ENCODE results near the gene METTL23. TPM values are rescaled to one million over a fixed set of nuclear protein-coding genes. Genes with fewer than 3 reads are reported as not detected.

The METTL23 gene
- total and polyA plus RNA-seq, 2 of the 8 experiments (the other 6 are each of a cell fraction or from before 2014, with no cell fraction given), result 36.1 to 60.2 TPM

DNA sequence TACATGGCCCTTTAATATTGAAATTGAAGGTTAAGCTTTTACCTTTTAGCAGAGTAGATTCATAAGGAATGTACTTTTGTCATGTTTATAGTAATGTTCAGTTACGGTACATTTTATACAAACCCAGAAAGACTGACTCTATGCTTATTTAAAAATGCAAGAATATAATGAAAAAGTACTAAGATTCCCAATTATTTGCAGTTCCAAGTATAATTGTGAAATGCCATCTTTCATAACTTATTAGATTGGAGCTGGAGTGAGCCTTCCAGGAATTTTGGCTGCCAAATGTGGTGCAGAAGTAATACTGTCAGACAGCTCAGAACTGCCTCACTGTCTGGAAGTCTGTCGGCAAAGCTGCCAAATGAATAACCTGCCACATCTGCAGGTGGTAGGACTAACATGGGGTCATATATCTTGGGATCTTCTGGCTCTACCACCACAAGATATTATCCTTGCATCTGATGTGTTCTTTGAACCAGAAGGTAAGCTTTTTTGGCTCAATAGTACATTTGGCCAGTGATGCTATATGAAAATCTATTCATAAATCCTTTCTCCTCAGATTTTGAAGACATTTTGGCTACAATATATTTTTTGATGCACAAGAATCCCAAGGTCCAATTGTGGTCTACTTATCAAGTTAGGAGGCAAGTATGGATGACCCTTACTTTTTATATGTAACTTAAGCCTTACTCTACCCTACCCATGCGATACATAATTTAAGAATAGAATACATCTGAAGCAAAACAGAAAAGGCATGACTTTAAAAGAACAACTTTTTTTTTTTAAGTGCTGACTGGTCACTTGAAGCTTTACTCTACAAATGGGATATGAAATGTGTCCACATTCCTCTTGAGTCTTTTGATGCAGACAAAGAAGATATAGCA is 6.3 kb downstream of the METTL23 start:
- Histone ChIP-seq H3K23me2 (ENCODE audit: low read depth, low read length) (peaks cover 5% of the 10 kb centered on the region; the same call in 1 of the 2 replicates), H4K5ac (ENCODE audit: insufficient read length, low read depth, low read length) (no peak overlapping the region), H2BK12ac (ENCODE audit: low read depth, low read length) (no peak overlapping the region), H3K4me3 (ENCODE audit: extremely low read depth in 1 of 4, insufficient read depth in 2 of 4, low read depth in 3 of 4, low read length in 4 of 4) (peak overlapping the region in 1 of 4 experiments; percentile 99; a peak in 2 of 8 replicates), H2BK20ac (ENCODE audit: low read length) (no peak overlapping the region), H3K27me3 (replicated peaks in 1 of 4; ENCODE audit: control insufficient read depth in 3 of 4, extremely low read depth in 1 of 4, insufficient read depth in 3 of 4, low read length in 3 of 4) (no peaks in the 10 kb centered on the region), H3K27ac (ENCODE audit: low read depth, low read length) (no peak overlapping the region), H2BK120ac (replicated peaks; ENCODE audit: low read depth, low read length) (no peak overlapping the region), H4K8ac (ENCODE audit: extremely low read depth, insufficient read depth, low read length) (no peak overlapping the region), H2AK5ac (ENCODE audit: low read depth, low read length) (no peak overlapping the region), H3K4me2 (ENCODE audit: insufficient read depth in 1 of 2, low read depth in 2 of 2, low read length in 2 of 2) (peak overlapping the region; percentile 2 to 72; a peak in 2 of 4 replicates), H3K79me1 (ENCODE audit: low read depth, low read length) (peaks cover 6% of the 10 kb centered on the region), H2BK5ac (ENCODE audit: low read depth, low read length) (no peak overlapping the region), H4K91ac (replicated peaks; ENCODE audit: insufficient read length, low read length) (no peak overlapping the region), H3K14ac (ENCODE audit: insufficient read length) (no peak overlapping the region), H3K9ac (replicated peaks in 1 of 4; ENCODE audit: extremely low read depth in 1 of 4, low read depth in 3 of 4, low read length in 3 of 4) (no peak overlapping the region), H3K56ac (replicated peaks; ENCODE audit: insufficient read length, low read depth, low read length) (no peak overlapping the region), H2BK15ac (ENCODE audit: low read length) (no peak overlapping the region), H3K4ac (replicated peaks; ENCODE audit: insufficient read length, low read depth, low read length) (no peak overlapping the region), H3K18ac (ENCODE audit: extremely low read depth, low read length) (no peak overlapping the region), H2AFZ (ENCODE audit: low read length) (no peak overlapping the region), H3K36me3 (ENCODE audit: control insufficient read depth in 2 of 4, insufficient read depth in 4 of 4, low read length in 3 of 4) (peaks cover 17 to 51% (median 36%) of the 10 kb centered on the region in 4 experiments), H3K79me2 (ENCODE audit: control insufficient read depth in 1 of 2, insufficient read depth in 2 of 2, low read length in 2 of 2) (peaks cover 16 to 60% of the 10 kb centered on the region in 2 experiments), H3K23ac (ENCODE audit: insufficient read length) (no peak overlapping the region), H3K4me1 (replicated peaks in 1 of 4; ENCODE audit: control insufficient read depth in 3 of 4, insufficient read depth in 4 of 4, low read length in 3 of 4) (peaks cover 0 to 8% (median 4%) of the 10 kb centered on the region in 4 experiments; a peak in 4 of 7 replicates), H4K20me1 (replicated peaks in 1 of 2; ENCODE audit: control insufficient read depth in 1 of 2, insufficient read depth in 2 of 2, low read length in 2 of 2) (peaks cover 17 to 18% of the 10 kb centered on the region in 2 experiments), H3K9me3 (ENCODE audit: insufficient read depth in 2 of 2, low read depth in 1 of 2, low read length in 1 of 2) (no peaks in the 10 kb centered on the region)
- WGBS, 2 experiments (ENCODE audit: extremely low coverage in 1 of 2, insufficient coverage in 1 of 2, insufficient read length in 1 of 2, insufficient replicate concordance in 2 of 2, low coverage in 1 of 2, low lambda C conversion rate in 2 of 2, missing lambda C conversion rate in 1 of 2), result 85% methylated on average over 3 of the region's 3 CpGs; no CpG with 5 or more reads in 1 of the 2 experiments
- FAIRE-seq (no peak), DNase-seq (ENCODE audit: low read depth in 1 of 2, low spot score in 2 of 2) (no peak)
- ChIA-PET POLR2A (ENCODE audit: partially characterized antibody) (interaction anchor here (0.6 to 9.2 kb wide), 24 partner anchors 7 to 850 kb away, joined by 3 to 181 read pairs (median 3); partner anchors contain the start of genes JMJD6, METTL23 and PRCD), CTCF (ENCODE audit: partially characterized antibody) (interaction anchor here (0.9 to 1.2 kb wide), 2 partner anchors 62 to 78 kb away, joined by 3 read pairs; no protein-coding TSS in a partner anchor)
